ENCODE measurements around the gene FURIN. TPM values are rescaled to one million over a fixed set of nuclear protein-coding genes. Genes with fewer than 3 reads are reported as not detected.
"Not testable (repeated sequence)": the region's sequence is repeated elsewhere in the genome, so short reads cannot be mapped to it uniquely, and the experiment has no call there.

The FURIN gene
- total and polyA plus RNA-seq, 4 donors = 57.1 to 159 (median 92.1) TPM

- Histone ChIP-seq H3K9ac (ENCODE audit: insufficient read depth in 1 of 2, low read length in 2 of 2) (no peak overlapping the region), H3K4me3 (no peak overlapping the region), H3K9me3 (ENCODE audit: control insufficient read depth in 4 of 4, insufficient read depth in 3 of 4, low read length in 3 of 4) (no peaks in the 10 kb centered on the region), H3K27ac (ENCODE audit: low read depth in 1 of 2, low read length in 1 of 2) (no peak overlapping the region), H3K4me1 (ENCODE audit: control insufficient read depth in 5 of 5, insufficient read depth in 5 of 5, low read length in 5 of 5) (no peaks in the 10 kb centered on the region), H3K36me3 (ENCODE audit: control insufficient read depth in 4 of 4, insufficient read depth in 4 of 4, low read length in 4 of 4) (peaks cover 20 to 32% (median 25%) of the 10 kb centered on the region in 4 donors), H3K27me3 (ENCODE audit: control insufficient read depth in 3 of 3, insufficient read depth in 3 of 3, low read length in 2 of 3) (no peaks in the 10 kb centered on the region)
- WGBS, 2 donors = 84 to 87% methylated on average over 4 of the region's 4 CpGs
- no peak for ATAC-seq (ENCODE audit: insufficient read depth, low FRiP score)
- DNase-seq = no peak
- TF ChIP-seq CTCF (IDR thresholded peaks at IDR 0.05; ENCODE audit: control extremely low read depth, extremely low read depth) = no peak
These were observed 53.5 kb downstream of the FURIN start for GRCh38 chr15:90921887-90922286.

DNA sequence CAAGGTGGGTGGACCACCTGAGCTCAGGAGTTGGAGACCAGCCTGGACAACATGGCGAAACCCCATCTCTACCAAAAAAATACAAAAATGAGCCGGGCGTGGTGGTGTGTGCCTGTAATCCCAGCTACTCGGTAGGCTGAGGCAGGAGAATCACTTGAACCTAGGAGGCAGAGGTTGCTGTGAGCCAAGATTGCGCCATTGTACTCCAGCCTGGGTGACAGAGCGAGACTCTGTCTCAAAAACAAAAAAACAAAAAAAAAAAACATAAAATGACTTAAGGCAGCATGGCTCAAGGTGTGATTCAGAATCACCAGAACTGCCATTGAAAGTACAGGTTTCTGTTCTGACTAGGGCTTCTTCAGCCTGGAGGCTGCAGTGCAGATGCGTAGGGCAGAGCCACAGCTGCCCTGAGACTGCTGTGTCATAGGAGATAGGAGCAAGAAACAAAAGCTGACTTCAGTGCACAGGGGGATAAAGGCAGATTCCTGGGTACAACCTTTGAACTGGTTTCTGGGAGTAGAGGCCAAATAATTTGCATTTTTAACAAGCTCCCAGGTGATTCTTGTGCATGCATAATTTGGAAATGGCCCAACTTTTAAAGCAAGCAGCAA, 54.4 kb downstream of the FURIN start:
- ATAC-seq (ENCODE audit: insufficient read depth, low FRiP score); H3K4me3 ChIP-seq; H3K9ac ChIP-seq (ENCODE audit: insufficient read depth in 1 of 2, low read length in 2 of 2); H3K27me3 ChIP-seq (ENCODE audit: control insufficient read depth in 3 of 3, insufficient read depth in 3 of 3, low read length in 2 of 3); DNase-seq; H3K27ac ChIP-seq (ENCODE audit: low read depth in 1 of 2, low read length in 1 of 2); H3K9me3 ChIP-seq (ENCODE audit: control insufficient read depth in 4 of 4, insufficient read depth in 3 of 4, low read length in 3 of 4); H3K4me1 ChIP-seq (ENCODE audit: control insufficient read depth in 5 of 5, insufficient read depth in 5 of 5, low read length in 5 of 5): not testable (repeated sequence)
- peaks cover 16 to 24% (median 19%) of the 10 kb centered on the region in 4 donors for H3K36me3 ChIP-seq (ENCODE audit: control insufficient read depth in 4 of 4, insufficient read depth in 4 of 4, low read length in 4 of 4)
- 90 to 95% methylated on average over 7 of the region's 7 CpGs for WGBS, 2 donors

- Histone ChIP-seq H3K27me3 (ENCODE audit: control insufficient read depth in 3 of 3, insufficient read depth in 3 of 3, low read length in 2 of 3) (no peaks in the 10 kb centered on the region), H3K36me3 (ENCODE audit: control insufficient read depth in 4 of 4, insufficient read depth in 4 of 4, low read length in 4 of 4) (peaks cover 6 to 17% (median 10%) of the 10 kb centered on the region in 4 donors), H3K9me3 (ENCODE audit: control insufficient read depth in 4 of 4, insufficient read depth in 3 of 4, low read length in 3 of 4) (no peaks in the 10 kb centered on the region), H3K9ac (ENCODE audit: insufficient read depth in 1 of 2, low read length in 2 of 2) (no peak overlapping the region), H3K4me1 (ENCODE audit: control insufficient read depth in 5 of 5, insufficient read depth in 5 of 5, low read length in 5 of 5) (peaks cover 0 to 3% (median 0%) of the 10 kb centered on the region in 5 donors), H3K27ac (ENCODE audit: low read depth in 1 of 2, low read length in 1 of 2) (no peak overlapping the region), H3K4me3 (no peak overlapping the region)
- TF ChIP-seq CTCF (IDR thresholded peaks at IDR 0.05; ENCODE audit: control extremely low read depth, extremely low read depth) = no peak
- ATAC-seq (ENCODE audit: insufficient read depth, low FRiP score) (no peak), DNase-seq (no peak)
- 86 to 92% methylated on average over 5 of the region's 5 CpGs for WGBS, 2 donors
These were observed 56.0 kb downstream of the FURIN start for GRCh38 chr15:90924375-90924774.

DNA sequence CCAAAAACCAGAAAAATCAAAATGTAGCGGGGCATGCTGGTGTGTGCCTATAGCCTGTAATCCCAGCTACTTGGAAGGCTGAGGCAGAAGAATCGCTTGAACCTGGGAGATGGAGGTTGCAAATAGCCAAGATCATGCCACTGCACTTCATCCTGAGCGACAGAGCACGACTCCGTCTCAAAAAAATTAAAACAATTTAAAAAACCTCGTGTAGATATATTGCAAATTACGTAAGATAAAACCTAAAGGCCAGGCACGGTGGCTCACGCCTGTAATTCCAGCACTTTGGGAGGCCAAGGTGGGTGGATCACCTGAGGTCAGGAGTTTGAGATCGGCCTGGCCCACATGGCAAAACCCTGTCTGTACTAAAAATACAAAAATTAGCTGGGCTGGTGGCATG, 58.4 kb downstream of the FURIN start:
- H3K27ac ChIP-seq (ENCODE audit: low read depth in 1 of 2, low read length in 1 of 2); H3K9me3 ChIP-seq (ENCODE audit: control insufficient read depth in 4 of 4, insufficient read depth in 3 of 4, low read length in 3 of 4); H3K36me3 ChIP-seq (ENCODE audit: control insufficient read depth in 4 of 4, insufficient read depth in 4 of 4, low read length in 4 of 4); H3K9ac ChIP-seq (ENCODE audit: insufficient read depth in 1 of 2, low read length in 2 of 2); DNase-seq; H3K27me3 ChIP-seq (ENCODE audit: control insufficient read depth in 3 of 3, insufficient read depth in 3 of 3, low read length in 2 of 3); H3K4me3 ChIP-seq; ATAC-seq (ENCODE audit: insufficient read depth, low FRiP score): not testable (repeated sequence)
- peaks cover 0 to 13% (median 4%) of the 10 kb centered on the region in 5 donors for H3K4me1 ChIP-seq (ENCODE audit: control insufficient read depth in 5 of 5, insufficient read depth in 5 of 5, low read length in 5 of 5)
- 91 to 95% methylated on average over 10 of the region's 10 CpGs for WGBS, 2 donors

DNA sequence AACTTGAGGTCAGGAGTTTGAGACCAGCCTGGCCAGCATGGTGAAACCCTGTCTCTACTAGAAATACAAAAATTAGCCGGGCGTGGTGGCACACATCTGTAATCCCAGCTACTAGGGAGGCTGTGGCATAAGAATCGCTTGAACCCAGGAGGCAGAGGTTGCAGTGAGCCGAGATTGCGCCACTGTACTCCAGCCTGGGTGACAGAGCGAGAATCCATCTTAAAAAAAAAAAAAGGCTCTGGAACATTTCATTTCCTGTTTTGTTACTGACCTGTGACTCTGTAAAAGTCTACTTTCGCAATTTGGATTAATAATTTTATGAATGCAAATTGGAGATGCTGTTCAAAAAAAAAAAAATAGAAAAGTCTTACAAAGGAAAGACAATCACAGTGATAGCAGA, 59.7 kb downstream of the FURIN start:
- H3K9me3 ChIP-seq (ENCODE audit: control insufficient read depth in 4 of 4, insufficient read depth in 3 of 4, low read length in 3 of 4); DNase-seq; H3K9ac ChIP-seq (ENCODE audit: insufficient read depth in 1 of 2, low read length in 2 of 2); H3K4me3 ChIP-seq; H3K27me3 ChIP-seq (ENCODE audit: control insufficient read depth in 3 of 3, insufficient read depth in 3 of 3, low read length in 2 of 3); H3K36me3 ChIP-seq (ENCODE audit: control insufficient read depth in 4 of 4, insufficient read depth in 4 of 4, low read length in 4 of 4); ATAC-seq (ENCODE audit: insufficient read depth, low FRiP score); H3K27ac ChIP-seq (ENCODE audit: low read depth in 1 of 2, low read length in 1 of 2): not testable (repeated sequence)
- peaks cover 0 to 18% (median 7%) of the 10 kb centered on the region in 5 donors for H3K4me1 ChIP-seq (ENCODE audit: control insufficient read depth in 5 of 5, insufficient read depth in 5 of 5, low read length in 5 of 5)
- 47 to 78% methylated on average over 7 of the region's 7 CpGs for WGBS, 2 donors

All from lung (tissue), 12 donors.